Motor neuron (in vitro differentiated cells): ENCODE results near the gene ABR. TPM values are rescaled to one million over a fixed set of nuclear protein-coding genes. Genes with fewer than 3 reads are reported as not detected.

Source experiments
- ATAC-seq, 8 experiments: fragments of 200-7000 bp; cut with Tn5 transposase; replicated peaks in 6 of 8; 2 replicates each; pipeline ENCODE4 v1.8.0; 2021; ENCODE audit warnings: mild to moderate bottlenecking in 8 of 8, moderate library complexity in 8 of 8
- H3K27ac ChIP-seq, 2 donors: fragments of 250-450 bp; sonication (Bioruptor Pico); 2 replicates each; pipeline ENCODE4 v1.9.0; 2021; ENCODE audit warnings: antibody characterized with exemption in 2 of 2, mild to moderate bottlenecking in 2 of 2, moderate library complexity in 1 of 2
- H3K4me1 ChIP-seq, 2 donors: fragments of 250-450 bp; sonication (Bioruptor Pico); replicated peaks in 1 of 2; 2 replicates each; pipeline ENCODE4 v1.6.1; 2021; ENCODE audit warnings: antibody characterized with exemption in 2 of 2, mild to moderate bottlenecking in 2 of 2, moderate library complexity in 1 of 2
- H3K4me3 ChIP-seq, 5 donors: fragments of 250-450 bp; sonication (Bioruptor Pico); 2 replicates each; pipeline ENCODE4 v1.9.0; 2021; ENCODE audit warnings: antibody characterized with exemption in 5 of 5, mild to moderate bottlenecking in 5 of 5, moderate library complexity in 4 of 5
- WGBS, 10 experiments: fragments of 450-650 bp; shearing (Covaris generic); methylation state at CpG; one replicate each; pipeline ENCODE4 v1.0.0; 2022; 5-methylcytosine and 5-hydroxymethylcytosine counted together
- in situ Hi-C, 9 experiments: fragments of 400-800 bp; cut with MboI; loops; one replicate each; pipeline ENCODE4 v1.15.0; 2021; ENCODE audit warnings: low sequenced_read_pairs in 9 of 9, low pct_unique_long_range_greater_than_20kb in 2 of 9; ENCODE audit not compliant: unreplicated experiment in 9 of 9
- total RNA-seq, 8 experiments: library from RNA; unstranded; fragments of 300-600 nt; gene quantifications; 2 replicates each; pipeline versions ENCODE4 v1.2.3 to v1.2.4, GENCODE V29; 2022

The ABR gene
- total RNA-seq, 8 experiments from 2014 or later, result 21.4 to 87.4 (median 33.1) TPM

- in situ Hi-C loops, result no loop called here
- Histone ChIP-seq H3K27ac (no peak overlapping the region), H3K4me1 (peaks cover 9 to 11% of the 10 kb centered on the region in 2 donors), H3K4me3 (no peak overlapping the region)
- WGBS, 10 experiments, result 0 to 80% (median 0%) methylated on average over 1 of the region's 3 CpGs; no CpG with 5 or more reads in 7 of the 10 experiments
- peak in 7 of 8 experiments; percentile 17 to 68 (median 28) for ATAC-seq
Observed at GRCh38 chr17:1197379-1197778, 17.6 kb upstream of the ABR start.

DNA sequence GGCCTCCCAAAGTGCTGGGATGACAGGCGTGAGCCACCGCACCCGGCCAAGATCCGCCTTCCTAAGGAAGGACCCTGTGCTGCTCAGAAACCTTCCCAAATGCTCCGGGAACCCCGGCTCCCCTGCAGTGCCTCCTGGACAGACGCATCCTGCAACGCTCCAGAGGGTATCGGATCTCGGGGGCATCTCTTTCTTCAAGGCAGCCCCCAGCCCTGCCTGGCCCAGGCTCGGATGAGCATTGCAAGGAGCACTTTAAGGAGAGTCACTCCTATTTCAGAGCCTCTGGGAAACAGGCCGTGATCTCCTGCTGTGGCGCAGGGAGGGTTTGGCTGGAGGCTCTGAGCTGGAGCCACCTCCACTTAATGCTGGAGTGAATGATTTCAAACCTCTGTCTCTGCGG lies 17.2 kb upstream of the ABR start:
- H3K4me3 ChIP-seq, result no peak overlapping the region
- in situ Hi-C loops, result no loop called here
- ATAC-seq, result no peak
- WGBS, 10 experiments, result 40 to 100% (median 88%) methylated on average over 1 to 5 of the region's 14 CpGs; no CpG with 5 or more reads in 4 of the 10 experiments
- peaks cover 9 to 11% of the 10 kb centered on the region in 2 donors for H3K4me1 ChIP-seq
- H3K27ac ChIP-seq, result no peak overlapping the region

DNA sequence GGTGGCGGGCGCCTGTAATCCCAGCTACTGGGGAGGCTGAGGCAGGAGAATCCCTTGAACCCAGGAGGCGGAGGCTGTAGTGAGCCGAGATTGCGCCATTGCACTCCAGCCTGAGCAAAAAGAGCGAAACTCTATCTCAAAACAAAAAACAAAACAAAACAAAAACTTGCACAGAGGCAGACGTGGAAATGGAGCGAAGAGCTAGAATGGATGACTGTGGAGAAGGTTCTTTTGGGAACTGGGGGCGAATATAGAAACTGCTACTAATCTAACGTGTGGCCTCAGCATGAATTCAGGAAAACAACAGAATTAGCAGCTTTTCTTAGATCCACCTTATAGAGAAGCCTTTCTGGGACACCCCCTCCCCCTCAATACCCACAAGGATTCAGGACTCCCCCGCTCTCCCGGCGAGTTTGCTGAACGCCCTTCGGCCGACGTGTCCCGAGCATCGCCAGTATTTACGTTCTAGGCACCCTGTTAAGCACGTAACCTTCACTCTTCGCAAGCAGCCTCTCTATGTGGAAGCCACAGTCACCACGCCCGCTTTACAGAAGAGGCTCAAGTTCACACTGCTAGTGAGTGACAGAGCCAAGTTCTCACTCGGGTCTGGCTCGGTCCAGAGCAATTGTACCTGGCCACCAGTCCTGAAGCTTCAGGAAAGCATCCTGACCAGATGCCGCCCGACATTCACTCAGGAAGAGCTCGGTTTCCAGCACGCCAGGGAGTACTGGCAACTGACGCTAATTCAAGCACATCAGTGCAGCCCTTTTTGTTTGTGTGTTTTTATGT lies 13.3 kb upstream of the ABR start:
- peaks cover 8 to 10% of the 10 kb centered on the region in 2 donors for H3K4me1 ChIP-seq
- 65 to 100% (median 85%) methylated on average over 3 to 14 of the region's 31 CpGs; no CpG with 5 or more reads in 2 of the 10 experiments for WGBS, 10 experiments
- in situ Hi-C loops, result no loop called here
- no peak overlapping the region for H3K4me3 ChIP-seq
- no peak overlapping the region for H3K27ac ChIP-seq
- no peak for ATAC-seq

- in situ Hi-C loops, result no loop called here
- Histone ChIP-seq H3K4me1 (peaks cover 8 to 10% of the 10 kb centered on the region in 2 donors), H3K27ac (no peak overlapping the region), H3K4me3 (no peak overlapping the region)
- 60 to 100% (median 86%) methylated on average over 2 to 21 of the region's 25 CpGs; no CpG with 5 or more reads in 4 of the 10 experiments for WGBS, 10 experiments
- ATAC-seq, result peak in 4 of 8 experiments; percentile 3 to 33 (median 16)
Observed at GRCh38 chr17:1190751-1191331, 11.1 kb upstream of the ABR start.

DNA sequence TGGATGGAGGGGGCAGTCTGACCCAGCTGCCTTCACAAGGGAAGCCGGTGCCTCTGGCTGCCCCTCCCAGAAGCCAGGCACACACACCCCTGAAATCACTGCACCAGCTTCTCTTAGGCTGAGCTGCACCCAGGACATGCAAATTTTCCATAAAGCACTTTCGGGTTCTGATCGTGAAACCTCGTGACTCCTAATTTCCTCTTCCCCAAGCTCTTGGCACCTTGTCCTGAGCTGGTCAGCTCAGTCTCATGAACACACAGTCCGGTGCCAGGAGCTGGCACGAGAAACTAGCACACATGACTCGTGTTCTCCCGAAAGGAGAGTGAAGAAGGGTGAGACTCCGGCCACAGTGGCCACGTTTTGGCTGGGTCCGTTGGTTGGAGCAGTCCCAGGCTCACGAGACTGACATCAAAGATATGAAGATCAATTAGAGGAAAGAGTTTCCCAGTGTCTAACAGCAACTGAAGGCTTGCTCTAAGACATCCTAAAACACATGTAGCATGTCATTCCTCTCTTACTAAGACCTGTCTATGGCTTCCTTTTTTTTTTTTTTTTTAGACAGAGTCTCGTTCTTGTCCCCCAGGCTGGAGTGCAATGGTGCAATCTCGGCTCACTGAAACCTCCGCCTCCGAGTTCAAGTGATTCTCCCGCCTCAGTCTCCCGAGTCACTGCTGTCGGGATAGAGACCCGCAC lies 9.2 kb upstream of the ABR start:
- in situ Hi-C loops, result loop anchor here in 1 of 9 experiments (10.0 kb wide), 1 partner anchor 64 kb away; no protein-coding TSS in a partner anchor

GRCh38 chr17:1186923-1187771 lies 7.4 kb upstream of the ABR start:
- no peak overlapping the region for H3K27ac ChIP-seq
- 0 to 100% (median 29%) methylated on average over 1 to 9 of the region's 34 CpGs; no CpG with 5 or more reads in 1 of the 10 experiments for WGBS, 10 experiments
- ATAC-seq, result peak; percentile 89 to 98 (median 90)
- H3K4me1 ChIP-seq, result peaks cover 19 to 22% of the 10 kb centered on the region in 2 donors
- H3K4me3 ChIP-seq, result peak overlapping the region in 2 of 5 donors; percentile 13 to 21
- in situ Hi-C loops, result loop anchor here in 1 of 9 experiments (10.0 kb wide), 1 partner anchor 62 kb away; no protein-coding TSS in a partner anchor

More for the DNA sequence above, 9.2 kb upstream of the ABR start:
- H3K4me1 ChIP-seq, result peaks cover 8 to 10% of the 10 kb centered on the region in 2 donors
- no peak overlapping the region for H3K4me3 ChIP-seq
- 0 to 85% (median 20%) methylated on average over 1 to 17 of the region's 20 CpGs; no CpG with 5 or more reads in 3 of the 10 experiments for WGBS, 10 experiments
- no peak overlapping the region for H3K27ac ChIP-seq
- ATAC-seq, result peak in 2 of 8 experiments; percentile 9 to 11

DNA sequence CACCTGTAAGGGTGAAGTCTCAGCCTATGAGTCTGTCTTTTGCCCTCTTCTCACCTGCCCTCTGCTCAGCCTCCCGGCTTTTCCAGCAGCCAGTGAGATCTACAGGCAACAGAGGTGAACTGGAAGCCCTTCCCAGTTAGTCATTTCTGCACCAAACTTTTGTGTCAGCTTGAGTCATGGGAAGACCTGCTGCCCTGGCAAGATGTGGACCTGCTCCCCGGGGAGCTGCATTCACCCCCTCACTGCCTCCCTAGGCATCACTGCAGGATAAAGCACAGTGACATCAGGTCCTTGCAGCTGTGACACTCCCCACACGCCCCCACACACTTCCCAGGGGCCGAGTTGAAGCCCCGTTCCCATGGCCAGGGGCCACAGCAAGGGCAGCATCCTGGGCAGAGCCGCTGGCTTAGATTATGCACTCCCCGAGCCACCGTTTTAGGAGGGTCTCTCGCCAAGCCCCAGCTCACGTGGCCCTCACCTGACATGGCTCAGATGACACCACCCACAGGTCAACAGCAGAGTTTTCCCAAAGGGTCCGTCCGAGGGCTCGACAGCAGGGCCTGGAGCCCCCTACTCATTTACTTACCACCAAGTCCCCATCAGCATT lies 6.5 kb upstream of the ABR start:
- WGBS, 10 experiments, result 24 to 100% (median 80%) methylated on average over 1 to 6 of the region's 13 CpGs; no CpG with 5 or more reads in 2 of the 10 experiments
- in situ Hi-C loops, result loop anchor here in 1 of 9 experiments (10.0 kb wide), 1 partner anchor 62 kb away; no protein-coding TSS in a partner anchor
- Histone ChIP-seq H3K4me3 (no peak overlapping the region), H3K4me1 (peaks cover 23 to 26% of the 10 kb centered on the region in 2 donors), H3K27ac (no peak overlapping the region)
- ATAC-seq, result peak in 1 of 8 experiments; percentile 5

GRCh38 chr17:1183171-1183873 lies 3.5 kb upstream of the ABR start:
- Histone ChIP-seq H3K27ac (peak overlapping the region in 1 of 2 donors; percentile 4), H3K4me3 (no peak overlapping the region), H3K4me1 (peaks cover 39 to 42% of the 10 kb centered on the region in 2 donors)
- 19 to 100% (median 40%) methylated on average over 1 to 5 of the region's 14 CpGs; no CpG with 5 or more reads in 1 of the 10 experiments for WGBS, 10 experiments
- peak in 2 of 8 experiments; percentile 1 to 8 for ATAC-seq
- in situ Hi-C loops, result loop anchor here in 1 of 9 experiments (10.0 kb wide), 1 partner anchor 59 kb away; no protein-coding TSS in a partner anchor

GRCh38 chr17:1182811-1183170 lies 3.0 kb upstream of the ABR start:
- WGBS, 10 experiments, result 30 to 70% (median 49%) methylated on average over 1 to 3 of the region's 11 CpGs; no CpG with 5 or more reads in 6 of the 10 experiments
- in situ Hi-C loops, result loop anchor here in 1 of 9 experiments (10.0 kb wide), 1 partner anchor 58 kb away; no protein-coding TSS in a partner anchor
- Histone ChIP-seq H3K4me1 (peaks cover 44 to 47% of the 10 kb centered on the region in 2 donors), H3K4me3 (no peak overlapping the region), H3K27ac (peak overlapping the region in 1 of 2 donors; percentile 4)
- no peak for ATAC-seq

GRCh38 chr17:1181753-1182137 lies 2.0 kb upstream of the ABR start:
- in situ Hi-C loops, result loop anchor here in 1 of 9 experiments (10.0 kb wide), 1 partner anchor 57 kb away; no protein-coding TSS in a partner anchor
- no peak overlapping the region for H3K27ac ChIP-seq
- H3K4me3 ChIP-seq, result no peak overlapping the region
- ATAC-seq, result peak in 2 of 8 experiments; percentile 25 to 36
- 20 to 82% (median 71%) methylated on average over 1 to 9 of the region's 14 CpGs; no CpG with 5 or more reads in 2 of the 10 experiments for WGBS, 10 experiments
- H3K4me1 ChIP-seq, result peaks cover 49% of the 10 kb centered on the region in 2 donors
